Femur (tissue), 1 donor: ENCODE data around the gene KRTAP9-9.
"Not testable (repeated sequence)": the region's sequence is repeated elsewhere in the genome, so short reads cannot be mapped to it uniquely, and the experiment has no call there.

Experiments
- DNase-seq: peaks from one replicate; pipeline ENCODE4 v3.0.0-alpha.2; 2017

KRTAP9-9 gene

GRCh38 chr17:41255381-41256290 is at the start of gene KRTAP9-9:
KRTAP9-9 (plus strand) TSS chr17:41255384.
- not testable (repeated sequence) for DNase-seq

GRCh38 chr17:41211845-41212466 is 43.2 kb upstream of the KRTAP9-9 start:
- DNase-seq, result no peak

GRCh38 chr17:41212524-41213169 is 42.5 kb upstream of the KRTAP9-9 start:
- no peak for DNase-seq

- no peak for DNase-seq
Measured at GRCh38 chr17:41215681-41216080, 39.5 kb upstream of the KRTAP9-9 start.

- DNase-seq, result no peak
Measured at GRCh38 chr17:41223821-41224220, 31.4 kb upstream of the KRTAP9-9 start.

GRCh38 chr17:41226051-41226450 is 29.1 kb upstream of the KRTAP9-9 start:
- DNase-seq, result no peak

GRCh38 chr17:41226598-41227095 is 28.5 kb upstream of the KRTAP9-9 start, which contains the start of gene KRTAP9-2:
KRTAP9-2 (plus strand) TSS chr17:41226648; CDS start chr17:41226655, 7 bp downstream.
- DNase-seq, result not testable (repeated sequence)

GRCh38 chr17:41230094-41230493 is 25.1 kb upstream of the KRTAP9-9 start:
- no peak for DNase-seq

GRCh38 chr17:41231731-41232130 is 23.5 kb upstream of the KRTAP9-9 start:
- DNase-seq, result no peak

- not testable (repeated sequence) for DNase-seq
Measured at GRCh38 chr17:41232399-41233105, 22.6 kb upstream of the KRTAP9-9 start, which contains the start of gene KRTAP9-3. KRTAP9-3 (plus strand) TSS chr17:41232449; CDS start chr17:41232502, 53 bp downstream.

- DNase-seq, result not testable (repeated sequence)
Measured at GRCh38 chr17:41237116-41237515, 18.1 kb upstream of the KRTAP9-9 start.

GRCh38 chr17:41237949-41238437 is 17.2 kb upstream of the KRTAP9-9 start, which contains the start of gene KRTAP9-8:
KRTAP9-8 (plus strand) TSS chr17:41237999; CDS start chr17:41238052, 53 bp downstream.
- DNase-seq, result not testable (repeated sequence)

- not testable (repeated sequence) for DNase-seq
Measured at GRCh38 chr17:41246995-41247787, 8.0 kb upstream of the KRTAP9-9 start.

- not testable (repeated sequence) for DNase-seq
Measured at GRCh38 chr17:41249637-41250240, 5.4 kb upstream of the KRTAP9-9 start, which contains the start of gene KRTAP9-4. KRTAP9-4 (plus strand) TSS chr17:41249687; CDS start chr17:41249721, 34 bp downstream.

- DNase-seq, result no peak
Measured at GRCh38 chr17:41251261-41251660, 3.9 kb upstream of the KRTAP9-9 start.

GRCh38 chr17:41254861-41255260 is 323 bp upstream of the KRTAP9-9 start:
- DNase-seq, result no peak

GRCh38 chr17:41256291-41256685 is 1.1 kb downstream of the KRTAP9-9 start:
- DNase-seq, result no peak

GRCh38 chr17:41258406-41258805 is 3.2 kb downstream of the KRTAP9-9 start:
- no peak for DNase-seq

GRCh38 chr17:41263212-41263611 is 8.0 kb downstream of the KRTAP9-9 start:
- no peak for DNase-seq

- DNase-seq, result no peak
Measured at GRCh38 chr17:41264599-41264998, 9.4 kb downstream of the KRTAP9-9 start.

GRCh38 chr17:41265078-41265477 is 9.9 kb downstream of the KRTAP9-9 start, which contains the start of gene KRTAP9-6:
KRTAP9-6 (plus strand) TSS chr17:41265378; CDS start chr17:41265378, 0 bp downstream.
- DNase-seq, result no peak
